Measurements from ENCODE around the gene TBC1D10A.

Gene TBC1D10A

DNA sequence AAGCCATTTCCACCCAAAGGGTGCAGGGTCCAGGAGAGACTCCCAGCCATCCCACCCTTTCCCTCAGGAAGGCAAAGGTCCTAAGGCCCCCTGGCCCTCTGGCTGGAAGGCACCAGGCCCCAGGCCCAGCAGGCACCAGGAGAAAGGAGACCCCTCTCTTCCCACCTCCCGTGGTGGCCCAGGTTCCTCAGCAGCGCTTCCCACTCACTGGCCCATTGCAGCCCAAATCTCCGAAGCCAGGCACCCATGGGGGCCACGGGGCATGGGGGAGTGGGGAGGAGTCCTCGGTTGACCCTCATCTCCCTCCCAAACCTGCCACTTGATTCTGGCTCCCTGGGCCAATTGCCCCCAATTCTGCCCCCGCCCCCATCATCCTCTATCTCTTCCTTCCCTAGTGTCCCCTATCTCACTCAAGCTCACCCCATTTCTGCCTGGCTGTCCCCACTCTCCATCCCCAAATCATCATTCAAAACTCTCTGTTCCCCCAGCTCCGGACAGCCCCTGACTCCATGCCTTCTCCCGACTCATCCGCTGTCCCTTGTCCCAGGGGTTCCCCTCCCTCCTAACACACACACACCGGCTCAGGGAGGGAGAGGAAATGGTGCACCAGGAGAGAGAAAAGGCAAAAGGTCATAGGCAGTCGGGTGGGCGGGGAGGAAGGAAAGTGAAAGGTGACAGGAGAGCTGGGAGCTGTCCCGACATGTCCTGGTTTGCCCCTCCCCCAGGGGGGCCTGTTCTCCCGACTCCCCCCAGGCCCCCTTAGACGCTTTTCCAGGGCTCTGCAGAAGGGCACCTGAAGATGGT is 81.4 kb downstream of the TBC1D10A start:
- DNase-seq, result no peak

DNA sequence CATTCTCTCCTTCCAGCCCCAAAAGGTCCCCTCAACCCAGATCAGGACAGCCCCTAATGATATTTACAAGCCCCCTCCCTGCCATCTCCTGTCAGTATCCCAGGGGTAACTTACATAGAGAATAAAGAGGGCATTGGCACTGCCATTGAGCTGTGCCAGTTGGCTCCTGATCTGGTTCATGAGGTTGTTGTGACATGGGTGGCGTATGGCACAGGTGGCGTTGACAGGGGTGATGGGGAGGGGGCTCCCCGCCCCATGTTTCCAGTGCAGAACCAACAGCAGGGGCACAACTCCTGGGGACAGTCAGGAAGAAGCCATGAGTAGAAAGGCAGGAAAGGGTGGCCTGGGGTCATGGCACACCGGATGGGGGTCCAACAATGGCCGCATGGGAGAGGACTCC is 82.1 kb downstream of the TBC1D10A start:
- no peak for DNase-seq

DNA sequence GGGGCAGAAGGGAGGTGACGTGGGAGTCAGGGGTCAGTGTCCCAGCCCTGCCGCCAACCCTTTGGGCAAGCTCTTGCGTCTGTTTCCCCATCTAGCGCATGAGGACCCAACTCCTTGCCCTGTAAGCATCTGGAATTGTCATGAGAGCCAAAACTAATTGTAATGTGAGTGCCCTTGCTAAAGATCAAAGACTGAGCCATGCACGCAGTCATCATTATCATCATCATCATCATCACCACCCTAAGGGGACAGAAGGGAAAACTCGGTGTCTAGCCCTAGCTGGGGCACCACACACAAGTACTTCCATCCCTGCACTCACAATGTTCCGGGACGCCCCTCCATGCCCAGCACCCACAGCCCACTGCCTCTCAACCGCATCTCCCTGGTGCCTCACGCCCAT is 82.7 kb downstream of the TBC1D10A start:
- no peak for DNase-seq

DNA sequence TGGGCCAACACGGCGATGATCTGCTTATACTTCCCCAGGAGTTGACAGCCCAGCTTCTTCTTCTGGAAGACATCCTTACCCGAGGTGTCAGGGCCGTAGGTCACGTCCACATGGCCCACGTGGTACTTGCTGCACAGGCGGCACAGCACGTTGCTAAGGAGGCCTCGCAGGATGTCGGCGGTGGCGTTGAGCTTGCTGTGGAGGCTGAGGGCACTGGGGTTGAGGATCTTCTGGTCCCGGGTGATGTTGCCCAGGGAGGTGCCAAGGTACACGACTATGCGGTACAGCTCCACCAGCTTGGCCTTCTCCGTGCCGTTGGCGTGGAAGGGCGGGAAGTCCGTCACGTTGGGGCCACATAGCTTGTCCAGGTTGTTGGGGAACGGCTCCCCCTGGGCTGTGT is 83.1 kb downstream of the TBC1D10A start:
- no peak for DNase-seq
